HEK293 (cell line): ENCODE measurements around the gene FAM9A.

Experiments
- CTCF ChIA-PET: fragments of 350-600 bp; formaldehyde crosslinking; extraction: SDS; loops from one replicate; lab custom pipeline; 2021; ENCODE audit warnings: antibody characterized with exemption; lab: Yijun Ruan, JAX
- POLR2A ChIA-PET: fragments of 300-600 bp; formaldehyde crosslinking; extraction: SDS; loops from one replicate; lab custom pipeline; 2020; ENCODE audit warnings: antibody characterized with exemption, inconsistent platforms; lab: Yijun Ruan, JAX
- H3K27ac ChIP-seq: fragments of 200-500 bp; sonication (Bioruptor generic); 2 replicates; pipeline ENCODE4 v1.5.1; 2014; ENCODE audit warnings: low read depth, low read length, control low read depth, inconsistent platforms; ENCODE audit errors: extremely low read depth
- H3K36me3 ChIP-seq, 2 experiments: fragments of 200-500 bp in 1 of 2; sonication (Bioruptor generic) in 1 of 2; 1 replicate in 1 of 2; 2 replicates in 1 of 2; pipeline ENCODE4 v1.5.1; 2014 to 2017; ENCODE audit warnings: inconsistent platforms in 2 of 2, low read length in 2 of 2; ENCODE audit not compliant: control insufficient read depth in 2 of 2, insufficient read depth in 1 of 2
- H3K4me1 ChIP-seq: fragments of 200-500 bp; sonication (Bioruptor generic); 2 replicates; pipeline ENCODE4 v1.5.1; 2014; ENCODE audit warnings: mild to moderate bottlenecking, low read length, inconsistent platforms; ENCODE audit not compliant: control insufficient read depth, insufficient read depth
- H3K4me3 ChIP-seq: 2 replicates; pipeline ENCODE4 v1.5.1; 2011; ENCODE audit warnings: low read depth, mild to moderate bottlenecking, control low read depth, low read length, moderate library complexity
- H3K9me3 ChIP-seq: fragments of 200-500 bp; sonication (Bioruptor generic); 2 replicates; pipeline ENCODE4 v1.5.1; 2014; ENCODE audit warnings: low read depth, low read length, inconsistent platforms; ENCODE audit not compliant: control insufficient read depth, insufficient read depth
- GLI4 ChIP-seq: fragments of 450-650 bp; formaldehyde crosslinking; IDR thresholded peaks from 2 replicates; pipeline ENCODE4 v1.5.1; 2016; ENCODE audit warnings: missing biosample characterization, missing genetic modification characterization
- KLF17 ChIP-seq: fragments of 450-650 bp; formaldehyde crosslinking; IDR thresholded peaks from 2 replicates; pipeline ENCODE4 v1.5.1; 2016; ENCODE audit warnings: missing biosample characterization, missing genetic modification characterization
- RBAK ChIP-seq: fragments of 450-650 bp; formaldehyde crosslinking; IDR thresholded peaks from 2 replicates; pipeline ENCODE4 v1.5.1; 2016; ENCODE audit warnings: missing biosample characterization, missing genetic modification characterization
- SP2 ChIP-seq: fragments of 450-650 bp; formaldehyde crosslinking; IDR thresholded peaks from 2 replicates; pipeline ENCODE4 v1.5.1; 2016; ENCODE audit warnings: missing biosample characterization, missing genetic modification characterization
- ZBTB1 ChIP-seq: fragments of 450-650 bp; formaldehyde crosslinking; IDR thresholded peaks from 2 replicates; pipeline ENCODE4 v1.5.1; 2016; ENCODE audit warnings: missing biosample characterization, missing genetic modification characterization
- ZBTB17 ChIP-seq: fragments of 450-650 bp; formaldehyde crosslinking; IDR thresholded peaks from 2 replicates; pipeline ENCODE4 v1.5.1; 2016; ENCODE audit warnings: missing biosample characterization, missing genetic modification characterization
- ZFP41 ChIP-seq: fragments of 450-650 bp; formaldehyde crosslinking; IDR thresholded peaks from 2 replicates; pipeline ENCODE4 v1.5.1; 2016; ENCODE audit warnings: missing biosample characterization, missing genetic modification characterization, borderline replicate concordance
- ZNF211 ChIP-seq: fragments of 450-650 bp; formaldehyde crosslinking; IDR thresholded peaks from 2 replicates; pipeline ENCODE4 v1.5.1; 2016; ENCODE audit warnings: low read depth, missing biosample characterization, missing genetic modification characterization
- ZNF214 ChIP-seq: fragments of 450-650 bp; formaldehyde crosslinking; IDR thresholded peaks from 2 replicates; pipeline ENCODE4 v1.5.1; 2017; ENCODE audit warnings: missing biosample characterization, mild to moderate bottlenecking, missing genetic modification characterization, borderline replicate concordance
- ZNF221 ChIP-seq: fragments of 450-650 bp; formaldehyde crosslinking; IDR thresholded peaks from 2 replicates; pipeline ENCODE4 v1.5.1; 2017; ENCODE audit warnings: missing biosample characterization, missing genetic modification characterization, borderline replicate concordance
- ZNF223 ChIP-seq: fragments of 450-650 bp; formaldehyde crosslinking; IDR thresholded peaks from 2 replicates; pipeline ENCODE4 v1.5.1; 2016; ENCODE audit warnings: missing biosample characterization, missing genetic modification characterization
- ZNF239 ChIP-seq: fragments of 450-650 bp; formaldehyde crosslinking; IDR thresholded peaks from 2 replicates; pipeline ENCODE4 v1.5.1; 2016; ENCODE audit warnings: missing biosample characterization, missing genetic modification characterization
- ZNF335 ChIP-seq: fragments of 450-650 bp; formaldehyde crosslinking; conservative IDR thresholded peaks from 2 replicates; pipeline ENCODE4 v1.5.1; 2016; ENCODE audit warnings: missing biosample characterization, missing genetic modification characterization
- ZNF404 ChIP-seq: fragments of 450-650 bp; formaldehyde crosslinking; IDR thresholded peaks from 2 replicates; pipeline ENCODE4 v1.5.1; 2017; ENCODE audit warnings: missing biosample characterization, missing genetic modification characterization
- ZNF600 ChIP-seq: fragments of 450-650 bp; formaldehyde crosslinking; IDR thresholded peaks from 2 replicates; pipeline ENCODE4 v1.5.1; 2016; ENCODE audit warnings: missing biosample characterization, missing genetic modification characterization
- ZNF629 ChIP-seq: fragments of 450-650 bp; formaldehyde crosslinking; IDR thresholded peaks from 2 replicates; pipeline ENCODE4 v1.5.1; 2017; ENCODE audit warnings: missing biosample characterization, missing genetic modification characterization
- ZNF677 ChIP-seq: fragments of 450-650 bp; IDR thresholded peaks from 2 replicates; pipeline ENCODE4 v1.5.0; 2018; ENCODE audit warnings: missing biosample characterization, mild to moderate bottlenecking, missing genetic modification characterization, moderate library complexity
- TF ChIP-seq, protein P1 (sequence below): fragments of 450-650 bp; formaldehyde crosslinking; IDR thresholded peaks from 2 replicates; pipeline ENCODE4 v1.5.1; 2017; ENCODE audit warnings: missing biosample characterization, missing genetic modification characterization
- TF ChIP-seq, protein P2 (sequence below): fragments of 450-650 bp; formaldehyde crosslinking; IDR thresholded peaks from 2 replicates; pipeline ENCODE4 v1.5.1; 2016; ENCODE audit warnings: missing biosample characterization, missing genetic modification characterization
- TF ChIP-seq, protein P3 (sequence below): fragments of 450-650 bp; formaldehyde crosslinking; IDR thresholded peaks from 2 replicates; pipeline ENCODE4 v1.5.1; 2016; ENCODE audit warnings: missing biosample characterization, missing genetic modification characterization

FAM9A gene

GRCh38 chrX:8850478-8850877 is 49.3 kb upstream of the FAM9A start (continued):
- TF ChIP-seq, protein P1, sequence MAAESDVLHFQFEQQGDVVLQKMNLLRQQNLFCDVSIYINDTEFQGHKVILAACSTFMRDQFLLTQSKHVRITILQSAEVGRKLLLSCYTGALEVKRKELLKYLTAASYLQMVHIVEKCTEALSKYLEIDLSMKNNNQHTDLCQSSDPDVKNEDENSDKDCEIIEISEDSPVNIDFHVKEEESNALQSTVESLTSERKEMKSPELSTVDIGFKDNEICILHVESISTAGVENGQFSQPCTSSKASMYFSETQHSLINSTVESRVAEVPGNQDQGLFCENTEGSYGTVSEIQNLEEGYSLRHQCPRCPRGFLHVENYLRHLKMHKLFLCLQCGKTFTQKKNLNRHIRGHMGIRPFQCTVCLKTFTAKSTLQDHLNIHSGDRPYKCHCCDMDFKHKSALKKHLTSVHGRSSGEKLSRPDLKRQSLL (tag by site-specific recombination), result no peak
- TF ChIP-seq, protein P2, sequence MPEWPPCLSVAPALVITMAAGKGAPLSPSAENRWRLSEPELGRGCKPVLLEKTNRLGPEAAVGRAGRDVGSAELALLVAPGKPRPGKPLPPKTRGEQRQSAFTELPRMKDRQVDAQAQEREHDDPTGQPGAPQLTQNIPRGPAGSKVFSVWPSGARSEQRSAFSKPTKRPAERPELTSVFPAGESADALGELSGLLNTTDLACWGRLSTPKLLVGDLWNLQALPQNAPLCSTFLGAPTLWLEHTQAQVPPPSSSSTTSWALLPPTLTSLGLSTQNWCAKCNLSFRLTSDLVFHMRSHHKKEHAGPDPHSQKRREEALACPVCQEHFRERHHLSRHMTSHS (tag by site-specific recombination), result no peak
- TF ChIP-seq ZNF677 (tag by site-specific recombination), result no peak
- no peak for TF ChIP-seq ZNF629
- TF ChIP-seq, protein P3, sequence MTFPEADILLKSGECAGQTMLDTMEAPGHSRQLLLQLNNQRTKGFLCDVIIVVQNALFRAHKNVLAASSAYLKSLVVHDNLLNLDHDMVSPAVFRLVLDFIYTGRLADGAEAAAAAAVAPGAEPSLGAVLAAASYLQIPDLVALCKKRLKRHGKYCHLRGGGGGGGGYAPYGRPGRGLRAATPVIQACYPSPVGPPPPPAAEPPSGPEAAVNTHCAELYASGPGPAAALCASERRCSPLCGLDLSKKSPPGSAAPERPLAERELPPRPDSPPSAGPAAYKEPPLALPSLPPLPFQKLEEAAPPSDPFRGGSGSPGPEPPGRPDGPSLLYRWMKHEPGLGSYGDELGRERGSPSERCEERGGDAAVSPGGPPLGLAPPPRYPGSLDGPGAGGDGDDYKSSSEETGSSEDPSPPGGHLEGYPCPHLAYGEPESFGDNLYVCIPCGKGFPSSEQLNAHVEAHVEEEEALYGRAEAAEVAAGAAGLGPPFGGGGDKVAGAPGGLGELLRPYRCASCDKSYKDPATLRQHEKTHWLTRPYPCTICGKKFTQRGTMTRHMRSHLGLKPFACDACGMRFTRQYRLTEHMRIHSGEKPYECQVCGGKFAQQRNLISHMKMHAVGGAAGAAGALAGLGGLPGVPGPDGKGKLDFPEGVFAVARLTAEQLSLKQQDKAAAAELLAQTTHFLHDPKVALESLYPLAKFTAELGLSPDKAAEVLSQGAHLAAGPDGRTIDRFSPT (tag by site-specific recombination), result no peak
- TF ChIP-seq, all 188 proteins: peak for 0

GRCh38 chrX:8849945-8850344 is 48.8 kb upstream of the FAM9A start:
- CTCF ChIA-PET, result no interaction called here
- POLR2A ChIA-PET, result no interaction called here
- Histone ChIP-seq H3K4me1 (no peaks in the 10 kb centered on the region), H3K36me3 (no peaks in the 10 kb centered on the region), H3K9me3 (no peaks in the 10 kb centered on the region), H3K4me3 (no peak overlapping the region), H3K27ac (no peak overlapping the region)
- TF ChIP-seq ZNF211, result no peak
- no peak for TF ChIP-seq SP2
- no peak for TF ChIP-seq ZFP41 (tag by site-specific recombination)
- no peak for TF ChIP-seq GLI4 (tag by site-specific recombination)

DNA sequence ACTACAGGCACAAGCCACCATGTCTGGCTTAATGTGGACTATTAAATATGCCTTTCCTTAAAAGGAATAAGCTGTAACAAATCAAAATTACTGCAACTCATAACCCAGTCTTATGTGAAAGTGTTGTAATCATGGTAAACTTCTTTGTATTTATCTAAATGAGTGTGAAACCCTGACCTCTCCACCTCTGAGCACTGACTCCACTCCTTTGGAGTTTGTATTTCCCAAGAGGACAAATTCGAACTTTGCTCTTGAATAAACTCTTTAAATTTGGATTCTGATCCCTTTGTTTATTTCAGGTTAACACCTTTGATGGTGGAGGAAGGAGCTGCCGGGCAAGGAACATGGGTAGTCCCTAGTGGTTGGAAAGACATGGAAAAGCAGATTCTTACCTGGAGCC is 48.3 kb upstream of the FAM9A start:
- H3K27ac ChIP-seq, result no peak overlapping the region
- CTCF ChIA-PET, result interaction anchor here (1.0 kb wide), 1 partner anchor 9 kb away, joined by 3 read pairs; no protein-coding TSS in a partner anchor

More for the DNA sequence above, 48.3 kb upstream of the FAM9A start:
- H3K4me3 ChIP-seq, result no peak overlapping the region
- no peaks in the 10 kb centered on the region for H3K9me3 ChIP-seq
- TF ChIP-seq, protein P1 (tag by site-specific recombination), result no peak
- no peak for TF ChIP-seq ZNF239 (tag by site-specific recombination)
- no peak for TF ChIP-seq ZNF335
- no peak for TF ChIP-seq ZNF629
- TF ChIP-seq ZNF214, result no peak
- TF ChIP-seq ZNF221 (tag by site-specific recombination), result no peak
- TF ChIP-seq ZBTB17 (tag by site-specific recombination), result no peak
- no peak for TF ChIP-seq ZNF404
- TF ChIP-seq ZNF600 (tag by site-specific recombination), result no peak
- no peak for TF ChIP-seq KLF17 (tag by site-specific recombination)
- no peak for TF ChIP-seq RBAK (tag by site-specific recombination)
- no peak for TF ChIP-seq ZNF223
- no peak for TF ChIP-seq ZBTB1 (tag by site-specific recombination)
- TF ChIP-seq, all 188 proteins: peak for 0
- POLR2A ChIA-PET, result no interaction called here
- Histone ChIP-seq H3K4me1 (no peaks in the 10 kb centered on the region), H3K36me3 (no peaks in the 10 kb centered on the region)
